KMS-11 (cell line): ENCODE measurements around the gene SETD5.

ENCODE experiments used
- H2AFZ ChIP-seq: fragments of 200-600 bp; sonication (generic); 2 replicates; pipeline ENCODE4 v1.6.1; 2016; ENCODE audit warnings: antibody characterized with exemption, mixed run types, low read depth
- H3K27ac ChIP-seq: fragments of 200-600 bp; sonication (generic); 2 replicates; pipeline ENCODE4 v1.6.1; 2016; ENCODE audit warnings: mild to moderate bottlenecking, mixed run types
- H3K27me3 ChIP-seq: fragments of 200-600 bp; sonication (generic); 2 replicates; pipeline ENCODE4 v1.6.1; 2017; ENCODE audit warnings: mild to moderate bottlenecking, low read depth, mixed run types, moderate library complexity; ENCODE audit not compliant: insufficient read depth
- H3K36me3 ChIP-seq: fragments of 200-600 bp; sonication (generic); 2 replicates; pipeline ENCODE4 v1.6.1; 2017; ENCODE audit warnings: mild to moderate bottlenecking, mixed run types; ENCODE audit not compliant: insufficient read depth
- H3K4me1 ChIP-seq: fragments of 200-600 bp; sonication (generic); 2 replicates; pipeline ENCODE4 v1.6.1; 2016; ENCODE audit warnings: mild to moderate bottlenecking, low read depth, mixed run types; ENCODE audit not compliant: poor library complexity, severe bottlenecking
- H3K4me2 ChIP-seq: fragments of 200-600 bp; sonication (generic); 2 replicates; pipeline ENCODE4 v1.7.0; 2016; ENCODE audit warnings: mild to moderate bottlenecking, mixed run types
- H3K4me3 ChIP-seq: fragments of 200-600 bp; sonication (generic); IDR thresholded peaks from 2 replicates; pipeline ENCODE4 v1.6.1; 2017; ENCODE audit warnings: low read depth, low read length, mixed read lengths; ENCODE audit not compliant: insufficient read depth
- H3K79me2 ChIP-seq: fragments of 200-600 bp; sonication (generic); 2 replicates; pipeline ENCODE4 v1.6.1; 2016; ENCODE audit warnings: low read depth, mixed run types; ENCODE audit not compliant: insufficient read depth
- H3K9ac ChIP-seq: fragments of 200-600 bp; sonication (generic); 2 replicates; pipeline ENCODE4 v1.6.1; 2016; ENCODE audit warnings: mild to moderate bottlenecking, mixed run types
- H4K20me1 ChIP-seq: fragments of 200-600 bp; sonication (generic); 2 replicates; pipeline ENCODE4 v1.6.1; 2016; ENCODE audit warnings: mild to moderate bottlenecking, mixed run types; ENCODE audit not compliant: insufficient read depth
- TF ChIP-seq, protein P1 (sequence below): fragments of 200-600 bp; sonication (generic); conservative IDR thresholded peaks from 2 replicates; pipeline ENCODE4 v1.6.1; 2017; ENCODE audit warnings: low read depth, mild to moderate bottlenecking, antibody characterized with exemption, low read length, moderate library complexity, mixed read lengths

SETD5 gene

GRCh38 chr3:9387322-9387655 lies 10.1 kb upstream of the SETD5 start:
- Histone ChIP-seq H3K79me2 (peaks cover 37% of the 10 kb centered on the region; the same call in 1 of the 2 replicates), H3K4me1 (peaks cover 4% of the 10 kb centered on the region), H3K4me3 (no peak overlapping the region), H4K20me1 (peaks cover under 1% of the 10 kb centered on the region; the same call in 1 of the 2 replicates), H3K9ac (no peak overlapping the region), H3K27me3 (no peaks in the 10 kb centered on the region), H2AFZ (no peak overlapping the region), H3K4me2 (no peak overlapping the region), H3K27ac (no peak overlapping the region; the same call in 1 of the 2 replicates), H3K36me3 (peaks cover 12% of the 10 kb centered on the region; the same call in 1 of the 2 replicates)
- TF ChIP-seq, protein P1, sequence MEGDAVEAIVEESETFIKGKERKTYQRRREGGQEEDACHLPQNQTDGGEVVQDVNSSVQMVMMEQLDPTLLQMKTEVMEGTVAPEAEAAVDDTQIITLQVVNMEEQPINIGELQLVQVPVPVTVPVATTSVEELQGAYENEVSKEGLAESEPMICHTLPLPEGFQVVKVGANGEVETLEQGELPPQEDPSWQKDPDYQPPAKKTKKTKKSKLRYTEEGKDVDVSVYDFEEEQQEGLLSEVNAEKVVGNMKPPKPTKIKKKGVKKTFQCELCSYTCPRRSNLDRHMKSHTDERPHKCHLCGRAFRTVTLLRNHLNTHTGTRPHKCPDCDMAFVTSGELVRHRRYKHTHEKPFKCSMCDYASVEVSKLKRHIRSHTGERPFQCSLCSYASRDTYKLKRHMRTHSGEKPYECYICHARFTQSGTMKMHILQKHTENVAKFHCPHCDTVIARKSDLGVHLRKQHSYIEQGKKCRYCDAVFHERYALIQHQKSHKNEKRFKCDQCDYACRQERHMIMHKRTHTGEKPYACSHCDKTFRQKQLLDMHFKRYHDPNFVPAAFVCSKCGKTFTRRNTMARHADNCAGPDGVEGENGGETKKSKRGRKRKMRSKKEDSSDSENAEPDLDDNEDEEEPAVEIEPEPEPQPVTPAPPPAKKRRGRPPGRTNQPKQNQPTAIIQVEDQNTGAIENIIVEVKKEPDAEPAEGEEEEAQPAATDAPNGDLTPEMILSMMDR: no peak

DNA sequence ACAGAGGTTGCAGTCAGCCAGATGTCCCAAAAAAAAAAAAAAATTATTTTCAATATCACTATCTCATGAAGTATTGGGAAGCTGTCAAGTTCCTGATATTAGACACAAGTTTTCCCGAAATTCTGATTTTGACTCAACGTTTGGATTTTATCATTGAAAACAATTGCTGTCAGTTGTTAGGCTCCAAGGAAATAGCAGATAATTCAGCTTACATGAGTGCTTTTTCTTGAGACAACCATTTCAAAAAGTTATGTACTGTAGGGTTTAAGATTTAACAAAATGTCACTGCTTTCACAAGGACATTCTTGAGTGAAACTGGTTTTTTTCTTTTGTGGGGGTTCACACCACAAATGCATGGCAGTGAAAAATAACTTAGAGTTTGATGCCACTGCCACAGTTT lies 9.3 kb upstream of the SETD5 start:
- H2AFZ ChIP-seq: no peak overlapping the region
- H3K4me3 ChIP-seq: no peak overlapping the region
- no peak overlapping the region for H3K4me2 ChIP-seq
- TF ChIP-seq, protein P1: no peak
- H4K20me1 ChIP-seq: peaks cover 6% of the 10 kb centered on the region; the same call in 1 of the 2 replicates
- no peak overlapping the region for H3K9ac ChIP-seq
- no peaks in the 10 kb centered on the region for H3K27me3 ChIP-seq
- H3K4me1 ChIP-seq: peaks cover 12% of the 10 kb centered on the region
- H3K27ac ChIP-seq: no peak overlapping the region
- peaks cover 45% of the 10 kb centered on the region for H3K79me2 ChIP-seq
- peaks cover 12% of the 10 kb centered on the region; the same call in 1 of the 2 replicates for H3K36me3 ChIP-seq

DNA sequence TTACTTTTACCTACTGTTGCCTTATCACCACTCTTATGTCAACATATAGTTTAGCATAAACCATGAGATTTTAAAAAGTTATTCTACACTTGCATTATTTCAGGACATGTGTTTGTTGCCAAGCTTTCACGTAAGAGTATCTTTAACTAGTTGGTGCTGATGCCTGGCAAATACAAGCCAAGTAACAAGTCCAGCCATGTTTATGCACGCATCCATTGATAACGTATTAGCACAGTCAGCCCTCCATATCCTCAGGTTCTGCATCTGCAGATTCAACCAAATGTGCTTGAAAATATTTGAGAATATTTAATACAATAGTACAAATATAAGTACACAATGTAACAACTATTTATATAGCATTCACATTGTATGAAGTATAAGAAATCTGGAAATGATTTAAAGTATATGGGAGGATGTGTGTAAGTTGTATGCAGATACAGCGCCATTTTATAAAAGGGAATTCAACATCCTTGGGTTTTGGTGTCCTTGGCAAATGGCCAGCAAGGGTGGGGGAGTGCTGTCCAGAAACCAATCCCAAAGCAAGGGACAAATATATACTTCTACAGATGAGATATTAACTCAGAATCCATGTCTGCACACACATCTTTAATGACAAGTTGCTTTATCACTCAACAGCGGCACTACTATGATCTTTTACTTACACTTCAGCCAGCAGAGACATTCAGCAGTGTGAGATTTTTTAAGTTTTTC lies 8.7 kb upstream of the SETD5 start:
- H3K27ac ChIP-seq: no peak overlapping the region
- H3K27me3 ChIP-seq: no peaks in the 10 kb centered on the region
- no peak overlapping the region for H3K9ac ChIP-seq
- no peak overlapping the region for H3K4me3 ChIP-seq
- H3K79me2 ChIP-seq: peaks cover 51% of the 10 kb centered on the region
- peaks cover 18% of the 10 kb centered on the region for H3K4me1 ChIP-seq
- no peak overlapping the region for H2AFZ ChIP-seq
- H4K20me1 ChIP-seq: peaks cover 6% of the 10 kb centered on the region; the same call in 1 of the 2 replicates
- H3K36me3 ChIP-seq: peaks cover 12% of the 10 kb centered on the region; the same call in 1 of the 2 replicates
- TF ChIP-seq, protein P1: no peak
- H3K4me2 ChIP-seq: no peak overlapping the region

DNA sequence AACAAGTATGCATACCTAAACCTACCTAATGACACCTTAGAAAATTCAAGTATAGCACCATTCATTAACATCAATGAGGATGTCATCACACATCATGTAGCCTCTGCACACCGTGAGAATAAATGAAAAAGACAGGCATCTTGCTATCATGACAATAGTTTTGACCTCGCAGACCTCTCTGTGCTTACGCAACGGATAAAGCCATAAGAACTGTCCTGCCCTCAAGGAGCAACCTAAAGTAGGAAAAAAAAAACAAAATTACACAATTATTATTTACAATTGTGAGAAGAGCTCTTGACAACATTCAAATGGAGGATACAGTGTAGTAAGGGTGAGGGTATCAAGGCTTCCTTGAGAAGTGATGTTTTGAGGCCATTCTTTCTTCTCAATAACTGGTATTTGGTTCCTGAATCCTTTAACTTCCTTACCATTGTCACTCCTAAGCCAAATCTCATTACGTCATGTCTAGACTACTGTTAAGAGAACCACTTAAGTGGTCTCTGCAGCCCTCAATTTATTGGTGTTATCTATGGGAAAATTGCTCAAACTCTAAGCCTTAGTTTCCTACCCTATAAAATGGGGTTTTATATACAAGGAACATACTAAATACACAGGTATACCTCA lies 7.0 kb upstream of the SETD5 start:
- Histone ChIP-seq H3K9ac (no peak overlapping the region), H3K36me3 (peaks cover 14% of the 10 kb centered on the region; the same call in 1 of the 2 replicates), H3K4me3 (no peak overlapping the region), H3K4me1 (peaks cover 35% of the 10 kb centered on the region), H3K79me2 (peaks cover 68% of the 10 kb centered on the region), H3K27me3 (no peaks in the 10 kb centered on the region), H2AFZ (no peak overlapping the region), H4K20me1 (peaks cover 6% of the 10 kb centered on the region; the same call in 1 of the 2 replicates), H3K4me2 (no peak overlapping the region), H3K27ac (no peak overlapping the region)
- TF ChIP-seq, protein P1: no peak
